ENCODE results near the gene NCAPD3.

Gene NCAPD3

DNA sequence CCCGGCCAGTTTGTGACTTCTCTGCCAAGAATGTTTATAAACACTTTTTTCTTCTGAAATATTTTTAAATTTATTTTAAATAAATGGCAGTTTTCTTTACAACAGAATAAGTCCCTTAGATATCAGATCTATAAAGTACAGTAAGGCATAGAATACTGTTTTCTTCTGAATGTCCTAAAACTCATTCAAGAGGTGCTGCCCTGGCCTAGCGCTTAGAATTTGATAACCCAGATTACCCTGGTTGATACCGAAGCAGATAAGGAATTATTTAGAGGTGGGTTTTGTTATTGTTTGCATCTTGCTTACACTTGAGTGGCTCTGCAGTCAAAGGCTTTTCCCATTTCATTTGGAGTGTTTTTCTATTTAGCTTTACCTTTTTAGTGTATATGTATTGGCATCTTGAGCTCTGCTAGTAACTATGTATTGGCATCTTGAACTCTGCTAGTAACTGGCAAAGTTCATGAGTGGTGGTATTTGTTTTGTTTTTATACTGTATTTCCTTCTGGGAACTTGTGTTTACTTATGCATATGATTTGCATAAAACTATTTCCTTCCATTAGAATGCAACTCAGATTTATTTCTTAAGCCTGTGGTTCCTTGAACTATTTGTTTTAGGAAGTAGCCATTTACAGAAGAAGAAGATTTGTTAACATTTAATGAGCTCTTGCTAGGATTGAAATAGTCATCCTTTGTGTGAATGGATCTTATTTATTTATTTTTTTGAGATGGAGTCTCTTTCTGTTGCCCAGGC is 30.8 kb upstream of the NCAPD3 start:
- H3K4me3 ChIP-seq (ENCODE audit: low read depth, low read length) = peak overlapping the region; percentile 75
- DNase-seq (ENCODE audit: low read depth) = no peak
- TF ChIP-seq, protein P1, sequence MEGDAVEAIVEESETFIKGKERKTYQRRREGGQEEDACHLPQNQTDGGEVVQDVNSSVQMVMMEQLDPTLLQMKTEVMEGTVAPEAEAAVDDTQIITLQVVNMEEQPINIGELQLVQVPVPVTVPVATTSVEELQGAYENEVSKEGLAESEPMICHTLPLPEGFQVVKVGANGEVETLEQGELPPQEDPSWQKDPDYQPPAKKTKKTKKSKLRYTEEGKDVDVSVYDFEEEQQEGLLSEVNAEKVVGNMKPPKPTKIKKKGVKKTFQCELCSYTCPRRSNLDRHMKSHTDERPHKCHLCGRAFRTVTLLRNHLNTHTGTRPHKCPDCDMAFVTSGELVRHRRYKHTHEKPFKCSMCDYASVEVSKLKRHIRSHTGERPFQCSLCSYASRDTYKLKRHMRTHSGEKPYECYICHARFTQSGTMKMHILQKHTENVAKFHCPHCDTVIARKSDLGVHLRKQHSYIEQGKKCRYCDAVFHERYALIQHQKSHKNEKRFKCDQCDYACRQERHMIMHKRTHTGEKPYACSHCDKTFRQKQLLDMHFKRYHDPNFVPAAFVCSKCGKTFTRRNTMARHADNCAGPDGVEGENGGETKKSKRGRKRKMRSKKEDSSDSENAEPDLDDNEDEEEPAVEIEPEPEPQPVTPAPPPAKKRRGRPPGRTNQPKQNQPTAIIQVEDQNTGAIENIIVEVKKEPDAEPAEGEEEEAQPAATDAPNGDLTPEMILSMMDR (IDR thresholded peaks at IDR 0.05; ENCODE audit: low read depth, low read length) = no peak
- TF ChIP-seq MYC (IDR thresholded peaks at IDR 0.05; ENCODE audit: low read depth, low read length) = no peak
- no peak for TF ChIP-seq POLR2A (IDR thresholded peaks at IDR 0.05; ENCODE audit: extremely low read depth, insufficient read length)
- TF ChIP-seq, protein P2, sequence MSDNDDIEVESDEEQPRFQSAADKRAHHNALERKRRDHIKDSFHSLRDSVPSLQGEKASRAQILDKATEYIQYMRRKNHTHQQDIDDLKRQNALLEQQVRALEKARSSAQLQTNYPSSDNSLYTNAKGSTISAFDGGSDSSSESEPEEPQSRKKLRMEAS (IDR thresholded peaks at IDR 0.05; ENCODE audit: low read depth, low read length) = no peak

DNA sequence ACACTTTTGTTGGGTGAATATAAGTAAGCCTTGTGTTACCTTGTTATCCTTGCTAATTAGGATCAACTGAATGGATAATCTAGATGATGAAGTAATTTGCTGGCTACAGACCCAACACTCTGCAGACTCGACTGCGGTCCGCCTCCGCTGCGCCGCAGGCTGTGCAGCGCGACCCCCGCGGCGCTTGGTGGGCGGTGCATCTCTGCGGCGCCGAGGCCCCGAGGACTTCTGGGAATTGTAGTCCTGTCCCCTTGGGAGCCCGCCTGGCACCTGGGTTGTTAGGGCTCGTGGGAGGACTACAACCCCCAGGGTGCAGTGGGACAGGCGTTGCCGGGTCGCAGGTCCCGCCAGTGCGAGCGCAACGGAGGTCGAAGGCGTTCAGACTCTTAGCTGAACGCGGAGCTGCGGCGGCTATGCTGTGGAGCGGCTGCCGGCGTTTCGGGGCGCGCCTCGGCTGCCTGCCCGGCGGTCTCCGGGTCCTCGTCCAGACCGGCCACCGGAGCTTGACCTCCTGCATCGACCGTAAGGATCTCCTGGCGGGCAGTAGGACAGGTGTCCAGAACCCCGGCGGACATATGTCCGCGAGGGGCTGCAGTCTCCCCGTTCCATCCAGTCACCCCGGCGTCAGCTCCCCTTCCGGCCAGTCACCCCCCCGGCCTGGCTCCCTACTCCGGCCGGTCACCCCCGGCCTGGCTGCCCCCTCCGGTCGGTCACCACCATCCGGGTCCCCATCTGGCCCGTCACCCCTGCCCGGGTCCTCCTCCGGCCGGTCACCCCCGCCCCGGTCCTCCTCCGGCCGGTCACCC is 29.6 kb upstream of the NCAPD3 start, which contains the start of the genes ACAD8 and THYN1:
TSS of gene ACAD8 (plus strand) at position 381 of the 806 bp plus-strand sequence. CDS start at position 414, 33 bp downstream.
TSS of gene THYN1 (minus strand) at position 165 of the 806 bp plus-strand sequence. CDS start 470 bp downstream, outside the sequence.
- H3K4me3 ChIP-seq (ENCODE audit: low read depth, low read length) = peak within 1 kb of the TSS; percentile 75
- DNase-seq (ENCODE audit: low read depth) = peak; percentile 99
- TF ChIP-seq, protein P2 (IDR thresholded peaks at IDR 0.05; ENCODE audit: low read depth, low read length) = no peak
- TF ChIP-seq MYC (IDR thresholded peaks at IDR 0.05; ENCODE audit: low read depth, low read length) (peak; percentile 66; the same call in 1 of the 2 replicates), POLR2A (IDR thresholded peaks at IDR 0.05; ENCODE audit: extremely low read depth, insufficient read length) (peak; percentile 95)

DNA sequence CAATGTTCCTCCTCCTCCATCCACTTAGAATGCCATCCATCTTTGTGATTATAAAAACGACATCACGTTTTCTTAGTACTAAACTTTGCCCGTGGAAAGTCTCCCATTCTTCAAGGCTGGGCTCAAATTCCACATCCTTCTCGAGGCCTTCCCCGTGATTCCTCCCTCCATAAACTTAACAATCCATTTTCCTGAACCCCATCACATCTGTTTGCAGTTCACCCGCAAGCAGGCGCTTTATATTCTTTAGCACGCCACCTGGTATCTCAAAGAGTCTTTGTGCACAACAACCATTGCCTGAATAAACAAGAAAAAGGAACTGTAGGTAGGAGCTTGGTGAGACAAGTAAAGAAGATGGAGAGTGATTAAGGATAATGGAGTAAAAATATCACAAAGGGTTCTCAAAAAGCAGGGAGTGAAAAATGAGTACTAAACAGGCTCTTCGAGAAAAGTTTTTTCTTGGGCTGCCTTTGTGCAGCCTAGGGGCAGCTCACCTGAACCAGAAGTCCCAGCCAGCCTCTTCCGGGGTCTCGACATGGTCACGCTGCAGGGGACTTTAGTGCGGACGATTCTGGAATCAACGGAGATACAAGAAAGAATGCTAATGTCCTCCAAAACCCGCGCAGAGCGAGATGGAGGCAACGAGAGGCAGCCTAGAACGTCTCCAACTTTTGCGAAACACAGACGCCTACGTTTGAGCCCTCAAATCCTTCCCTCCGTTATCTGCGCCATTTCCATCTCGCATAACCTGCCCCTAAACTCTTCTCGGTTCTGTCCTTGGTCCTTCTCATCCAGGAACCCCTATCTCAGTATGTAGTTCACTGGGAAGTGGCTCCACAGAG is 28.8 kb upstream of the NCAPD3 start:
- H3K4me3 ChIP-seq (ENCODE audit: low read depth, low read length) = peak overlapping the region; percentile 75
- no peak for DNase-seq (ENCODE audit: low read depth)
- TF ChIP-seq, protein P2 (IDR thresholded peaks at IDR 0.05; ENCODE audit: low read depth, low read length) = no peak; the same call in 1 of the 2 replicates
- TF ChIP-seq POLR2A (IDR thresholded peaks at IDR 0.05; ENCODE audit: extremely low read depth, insufficient read length) (no peak), MYC (IDR thresholded peaks at IDR 0.05; ENCODE audit: low read depth, low read length) (no peak)
- TF ChIP-seq, protein P1 (IDR thresholded peaks at IDR 0.05; ENCODE audit: low read depth, low read length) = no peak

DNA sequence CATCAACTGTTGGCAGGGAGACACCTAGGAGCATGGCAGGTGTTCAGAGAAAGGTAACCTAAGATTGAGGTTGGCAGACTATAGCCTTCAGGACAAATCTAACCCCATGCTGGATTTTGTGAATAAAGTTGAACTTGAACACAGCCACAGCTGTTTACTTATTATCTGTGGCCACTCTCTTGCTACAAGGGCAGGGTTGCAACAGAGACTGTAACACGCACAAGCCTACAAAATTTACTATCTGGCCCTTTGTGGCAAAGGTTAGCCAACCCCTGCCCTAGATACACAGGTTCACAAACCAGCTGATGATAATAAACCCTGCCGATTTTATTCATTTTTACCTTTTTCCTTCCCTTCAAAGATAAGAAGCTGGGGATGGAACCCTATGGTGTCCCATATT is 26.9 kb upstream of the NCAPD3 start:
- DNase-seq (ENCODE audit: low read depth) = no peak
- TF ChIP-seq, protein P2 (IDR thresholded peaks at IDR 0.05; ENCODE audit: low read depth, low read length) = no peak
- TF ChIP-seq MYC (IDR thresholded peaks at IDR 0.05; ENCODE audit: low read depth, low read length) (no peak), POLR2A (IDR thresholded peaks at IDR 0.05; ENCODE audit: extremely low read depth, insufficient read length) (no peak)
- TF ChIP-seq, protein P1 (IDR thresholded peaks at IDR 0.05; ENCODE audit: low read depth, low read length) = no peak

DNA sequence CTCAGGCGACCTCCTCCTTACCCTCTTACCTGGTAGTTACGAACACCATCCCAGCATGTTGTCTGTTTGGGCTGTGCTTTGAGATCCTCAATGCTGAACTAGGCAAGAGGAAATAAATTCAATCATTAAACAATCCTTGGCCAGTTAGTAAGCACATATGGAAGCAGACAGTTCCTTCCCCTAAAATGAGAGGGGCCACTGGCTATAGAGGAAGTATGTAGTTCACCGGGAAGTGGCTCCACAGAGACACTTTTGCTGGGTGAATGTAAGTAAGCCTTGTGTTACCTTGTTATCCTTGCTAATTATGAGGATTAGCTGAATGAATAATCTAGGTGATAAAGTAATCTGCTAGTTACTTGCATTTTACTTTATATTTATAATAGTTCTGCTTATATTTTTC is 26.5 kb upstream of the NCAPD3 start:
- H3K4me3 ChIP-seq (ENCODE audit: low read depth, low read length) = no peak overlapping the region
- DNase-seq (ENCODE audit: low read depth) = no peak
- TF ChIP-seq, protein P1 (IDR thresholded peaks at IDR 0.05; ENCODE audit: low read depth, low read length) = no peak
- TF ChIP-seq MYC (IDR thresholded peaks at IDR 0.05; ENCODE audit: low read depth, low read length) (no peak), POLR2A (IDR thresholded peaks at IDR 0.05; ENCODE audit: extremely low read depth, insufficient read length) (no peak)
- TF ChIP-seq, protein P2 (IDR thresholded peaks at IDR 0.05; ENCODE audit: low read depth, low read length) = no peak

More for the DNA sequence above, 26.9 kb upstream of the NCAPD3 start:
- H3K4me3 ChIP-seq (ENCODE audit: low read depth, low read length) = no peak overlapping the region
